Panc1 (cell line): ENCODE results near the gene ERC2. TPM values are rescaled to one million over a fixed set of nuclear protein-coding genes. Genes with fewer than 3 reads are reported as not detected.

Experiments used
- ATAC-seq: fragments of 200-7000 bp; cut with Tn5 transposase; 2 replicates; pipeline ENCODE4 v1.9.1; 2020; ENCODE audit warnings: mild to moderate bottlenecking, moderate library complexity
- BruUV-seq: library from RNA; stranded (reverse); fragments of 400-500 nt; replicated peaks from 2 replicates; lab custom pipeline; 2021; lab: Mats Ljungman, UMichigan
- CTCF ChIA-PET: fragments of 300-600 bp; sonication (Branson Sonifier 250); formaldehyde crosslinking; loops from one replicate; lab custom pipeline; 2022; ENCODE audit warnings: antibody characterized with exemption; lab: Charles Lee
- POLR2A ChIA-PET: fragments of 300-600 bp; sonication (Branson Sonifier 250); formaldehyde crosslinking; loops from one replicate; lab custom pipeline; 2022; ENCODE audit warnings: antibody characterized with exemption; lab: Charles Lee
- DNase-seq: peaks from one replicate; pipeline ENCODE4 v3.0.0-alpha.2; 2010; ENCODE audit warnings: low read depth, low spot score
- H3K27ac ChIP-seq: 2 replicates; pipeline ENCODE4 v1.5.1; 2011; ENCODE audit warnings: mild to moderate bottlenecking, low read length, inconsistent platforms
- H3K27me3 ChIP-seq: fragments of 200-500 bp; sonication (Bioruptor generic); 2 replicates; pipeline ENCODE4 v1.6.0; 2014; ENCODE audit warnings: low read length, inconsistent platforms; ENCODE audit not compliant: control insufficient read depth, insufficient read depth
- H3K36me3 ChIP-seq: fragments of 200-500 bp; sonication (Bioruptor generic); 2 replicates; pipeline ENCODE4 v1.5.1; 2014; ENCODE audit warnings: inconsistent platforms, mild to moderate bottlenecking, low read length, moderate library complexity; ENCODE audit not compliant: control insufficient read depth, insufficient read depth
- H3K4me1 ChIP-seq: 2 replicates; pipeline ENCODE4 v1.5.1; 2011; ENCODE audit warnings: inconsistent platforms, mild to moderate bottlenecking, low read length, moderate library complexity; ENCODE audit not compliant: control insufficient read depth, insufficient read depth
- H3K4me3 ChIP-seq, 2 experiments: 2 replicates each; pipeline ENCODE4 v1.5.1; 2011 to 2012; ENCODE audit warnings: low read depth in 2 of 2, low read length in 2 of 2, mild to moderate bottlenecking in 2 of 2, inconsistent platforms in 1 of 2, moderate library complexity in 1 of 2
- H3K9me3 ChIP-seq: fragments of 200-500 bp; sonication (Bioruptor generic); 2 replicates; pipeline ENCODE4 v1.5.1; 2014; ENCODE audit warnings: low read depth, mild to moderate bottlenecking, inconsistent platforms, low read length, moderate library complexity; ENCODE audit not compliant: control insufficient read depth, insufficient read depth
- POLR2AphosphoS5 ChIP-seq: IDR thresholded peaks from 2 replicates; pipeline ENCODE4 v1.6.1; 2012; ENCODE audit warnings: mild to moderate bottlenecking, low read depth, low read length, moderate library complexity
- SIN3A ChIP-seq: IDR thresholded peaks from 2 replicates; pipeline ENCODE4 v1.6.1; 2012; ENCODE audit warnings: low read depth, mild to moderate bottlenecking, low read length, moderate library complexity, borderline replicate concordance; ENCODE audit not compliant: insufficient read depth
- TCF7L2 ChIP-seq: IDR thresholded peaks from 2 replicates; pipeline ENCODE4 v1.6.1; 2011; ENCODE audit warnings: mild to moderate bottlenecking, low read depth, low read length, inconsistent platforms
- in situ Hi-C: cut with HindIII; loops from 2 replicates; pipeline ENCODE4 v1.10.0; 2016; ENCODE audit warnings: low sequenced_read_pairs, low pct_unique_long_range_greater_than_20kb
- intact Hi-C: fragments of 100-400 bp; cut with micrococcal nuclease; formaldehyde crosslinking; loops from one replicate; pipeline ENCODE4 v1.10.0; 2022; ENCODE audit not compliant: unreplicated experiment
- total RNA-seq: library from RNA; stranded (reverse); gene quantifications from one replicate; pipeline ENCODE4 v1.2.1, GENCODE V29; 2021; ENCODE audit not compliant: unreplicated experiment
- TF ChIP-seq, protein P1 (sequence below): fragments of 450-650 bp; IDR thresholded peaks from 2 replicates; pipeline ENCODE4 v1.5.1; 2017; ENCODE audit warnings: mild to moderate bottlenecking
- TF ChIP-seq, protein P2 (sequence below), 2 experiments: IDR thresholded peaks; 2 replicates each; pipeline ENCODE4 v1.6.1; 2011 to 2012; ENCODE audit warnings: low read depth in 2 of 2, control low read depth in 1 of 2, low read length in 1 of 2, mild to moderate bottlenecking in 1 of 2, moderate library complexity in 1 of 2; ENCODE audit not compliant: insufficient read depth in 1 of 2

Gene ERC2
- total RNA-seq, 1 experiment from 2014 or later = 0.33 TPM

DNA sequence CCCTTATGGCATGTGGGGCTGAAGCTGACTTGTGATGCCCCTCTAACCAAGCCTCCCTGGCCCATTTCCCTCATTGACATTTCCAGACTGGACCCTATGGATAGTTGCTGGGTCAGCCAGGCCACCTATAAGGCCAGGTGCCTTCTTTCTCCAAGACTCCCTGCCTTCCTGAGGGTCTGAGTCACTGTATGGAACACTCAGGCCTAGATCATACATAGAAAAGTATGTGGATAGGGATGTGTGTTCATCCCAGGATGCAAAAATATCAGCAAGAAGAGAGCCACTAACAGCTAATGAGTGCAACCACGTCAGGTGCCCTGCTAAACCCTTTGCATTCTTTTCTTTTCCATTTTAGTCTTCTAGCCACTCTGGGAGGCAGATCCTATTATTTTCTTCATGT, 812.7 kb downstream of the ERC2 start:
- Histone ChIP-seq H3K27ac (no peak overlapping the region), H3K27me3 (no peaks in the 10 kb centered on the region; the same call in 1 of the 2 replicates), H3K4me1 (no peaks in the 10 kb centered on the region), H3K9me3 (no peaks in the 10 kb centered on the region), H3K36me3 (no peaks in the 10 kb centered on the region), H3K4me3 (no peak overlapping the region)
- POLR2A ChIA-PET = no interaction called here
- TF ChIP-seq POLR2AphosphoS5 (no peak), TCF7L2 (no peak), SIN3A (no peak)
- TF ChIP-seq, protein P1, sequence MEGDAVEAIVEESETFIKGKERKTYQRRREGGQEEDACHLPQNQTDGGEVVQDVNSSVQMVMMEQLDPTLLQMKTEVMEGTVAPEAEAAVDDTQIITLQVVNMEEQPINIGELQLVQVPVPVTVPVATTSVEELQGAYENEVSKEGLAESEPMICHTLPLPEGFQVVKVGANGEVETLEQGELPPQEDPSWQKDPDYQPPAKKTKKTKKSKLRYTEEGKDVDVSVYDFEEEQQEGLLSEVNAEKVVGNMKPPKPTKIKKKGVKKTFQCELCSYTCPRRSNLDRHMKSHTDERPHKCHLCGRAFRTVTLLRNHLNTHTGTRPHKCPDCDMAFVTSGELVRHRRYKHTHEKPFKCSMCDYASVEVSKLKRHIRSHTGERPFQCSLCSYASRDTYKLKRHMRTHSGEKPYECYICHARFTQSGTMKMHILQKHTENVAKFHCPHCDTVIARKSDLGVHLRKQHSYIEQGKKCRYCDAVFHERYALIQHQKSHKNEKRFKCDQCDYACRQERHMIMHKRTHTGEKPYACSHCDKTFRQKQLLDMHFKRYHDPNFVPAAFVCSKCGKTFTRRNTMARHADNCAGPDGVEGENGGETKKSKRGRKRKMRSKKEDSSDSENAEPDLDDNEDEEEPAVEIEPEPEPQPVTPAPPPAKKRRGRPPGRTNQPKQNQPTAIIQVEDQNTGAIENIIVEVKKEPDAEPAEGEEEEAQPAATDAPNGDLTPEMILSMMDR = no peak
- TF ChIP-seq, protein P2, sequence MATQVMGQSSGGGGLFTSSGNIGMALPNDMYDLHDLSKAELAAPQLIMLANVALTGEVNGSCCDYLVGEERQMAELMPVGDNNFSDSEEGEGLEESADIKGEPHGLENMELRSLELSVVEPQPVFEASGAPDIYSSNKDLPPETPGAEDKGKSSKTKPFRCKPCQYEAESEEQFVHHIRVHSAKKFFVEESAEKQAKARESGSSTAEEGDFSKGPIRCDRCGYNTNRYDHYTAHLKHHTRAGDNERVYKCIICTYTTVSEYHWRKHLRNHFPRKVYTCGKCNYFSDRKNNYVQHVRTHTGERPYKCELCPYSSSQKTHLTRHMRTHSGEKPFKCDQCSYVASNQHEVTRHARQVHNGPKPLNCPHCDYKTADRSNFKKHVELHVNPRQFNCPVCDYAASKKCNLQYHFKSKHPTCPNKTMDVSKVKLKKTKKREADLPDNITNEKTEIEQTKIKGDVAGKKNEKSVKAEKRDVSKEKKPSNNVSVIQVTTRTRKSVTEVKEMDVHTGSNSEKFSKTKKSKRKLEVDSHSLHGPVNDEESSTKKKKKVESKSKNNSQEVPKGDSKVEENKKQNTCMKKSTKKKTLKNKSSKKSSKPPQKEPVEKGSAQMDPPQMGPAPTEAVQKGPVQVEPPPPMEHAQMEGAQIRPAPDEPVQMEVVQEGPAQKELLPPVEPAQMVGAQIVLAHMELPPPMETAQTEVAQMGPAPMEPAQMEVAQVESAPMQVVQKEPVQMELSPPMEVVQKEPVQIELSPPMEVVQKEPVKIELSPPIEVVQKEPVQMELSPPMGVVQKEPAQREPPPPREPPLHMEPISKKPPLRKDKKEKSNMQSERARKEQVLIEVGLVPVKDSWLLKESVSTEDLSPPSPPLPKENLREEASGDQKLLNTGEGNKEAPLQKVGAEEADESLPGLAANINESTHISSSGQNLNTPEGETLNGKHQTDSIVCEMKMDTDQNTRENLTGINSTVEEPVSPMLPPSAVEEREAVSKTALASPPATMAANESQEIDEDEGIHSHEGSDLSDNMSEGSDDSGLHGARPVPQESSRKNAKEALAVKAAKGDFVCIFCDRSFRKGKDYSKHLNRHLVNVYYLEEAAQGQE (IDR thresholded peaks at IDR 0.05; ENCODE audit: insufficient read depth in 1 of 2, low read depth in 2 of 2, low read length in 1 of 2) = no peak
- no peak for DNase-seq
- CTCF ChIA-PET = no interaction called here
- no peak for ATAC-seq
- in situ Hi-C loops (no loop called here), intact Hi-C loops (no loop called here)
- no TSS peak for BruUV-seq

DNA sequence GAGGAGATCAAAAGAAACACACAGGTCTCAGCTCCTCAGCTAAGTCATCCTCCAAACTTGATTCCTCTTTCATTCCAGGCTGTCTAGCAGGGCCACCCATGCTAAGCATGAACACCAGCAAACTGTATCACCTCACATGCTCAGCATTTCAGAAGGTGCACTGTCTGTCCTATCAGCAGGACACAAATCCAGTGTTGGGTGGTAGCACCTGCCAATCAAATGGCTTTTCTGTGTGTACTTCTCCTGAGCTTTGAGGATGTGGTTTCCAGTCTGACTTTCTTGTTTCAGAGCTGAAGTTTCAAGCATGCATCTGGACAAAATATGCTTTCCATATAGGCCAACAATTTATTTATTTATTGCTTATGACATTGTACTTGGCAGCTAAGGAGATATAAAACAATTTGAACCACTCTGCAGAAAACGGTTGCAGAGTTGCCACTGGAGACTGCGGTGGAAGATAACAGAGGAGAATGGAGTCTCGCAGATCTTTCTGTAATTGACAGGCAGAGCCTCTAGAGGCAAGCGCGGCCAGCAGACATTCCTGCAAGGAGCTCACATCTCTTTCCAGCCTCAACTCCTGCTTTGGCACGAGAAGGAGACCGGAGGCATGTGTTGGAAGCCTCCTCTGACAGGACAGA, 814.0 kb downstream of the ERC2 start:
- POLR2A ChIA-PET = no interaction called here
- Histone ChIP-seq H3K4me1 (no peaks in the 10 kb centered on the region), H3K36me3 (no peaks in the 10 kb centered on the region), H3K4me3 (no peak overlapping the region), H3K27me3 (no peaks in the 10 kb centered on the region; the same call in 1 of the 2 replicates), H3K9me3 (no peaks in the 10 kb centered on the region), H3K27ac (no peak overlapping the region)
- no TSS peak for BruUV-seq
- ATAC-seq = no peak
- intact Hi-C loops = no loop called here
- no peak for TF ChIP-seq SIN3A
- TF ChIP-seq TCF7L2 = no peak
- TF ChIP-seq, protein P2 (IDR thresholded peaks at IDR 0.05; ENCODE audit: insufficient read depth in 1 of 2, low read depth in 2 of 2, low read length in 1 of 2) = no peak
- no peak for TF ChIP-seq POLR2AphosphoS5
- TF ChIP-seq, protein P1 = no peak
- CTCF ChIA-PET = no interaction called here
- in situ Hi-C loops = no loop called here
- DNase-seq = no peak
